BJ (cell line): ENCODE data around the gene TPT1. TPM values are rescaled to one million over a fixed set of nuclear protein-coding genes. Genes with fewer than 3 reads are reported as not detected.
"Not testable (repeated sequence)": the region's sequence is repeated elsewhere in the genome, so short reads cannot be mapped to it uniquely, and the experiment has no call there.

Experiments used
- CTCF ChIA-PET: fragments of 350-600 bp; formaldehyde crosslinking; extraction: SDS; loops from one replicate; lab custom pipeline; 2021; ENCODE audit warnings: antibody characterized with exemption, inconsistent platforms; lab: Yijun Ruan, JAX
- POLR2A ChIA-PET: fragments of 300-600 bp; sonication (Branson Sonifier 250); formaldehyde crosslinking; extraction: SDS; loops from one replicate; lab custom pipeline; 2021; ENCODE audit warnings: antibody characterized with exemption; lab: Charles Lee
- DNase-seq: peaks from one replicate; pipeline ENCODE4 v3.0.0-alpha.2; 2011; ENCODE audit warnings: low read depth
- H3K27me3 ChIP-seq: 2 replicates; pipeline ENCODE4 v1.6.0; 2011; ENCODE audit warnings: low read length; ENCODE audit not compliant: control insufficient read depth, insufficient read depth
- H3K36me3 ChIP-seq: 2 replicates; pipeline ENCODE4 v1.5.1; 2011; ENCODE audit warnings: low read length; ENCODE audit not compliant: control insufficient read depth, insufficient read depth
- H3K4me3 ChIP-seq: 2 replicates; pipeline ENCODE4 v1.5.1; 2011; ENCODE audit warnings: low read depth, mild to moderate bottlenecking, control low read depth, low read length
- polyA plus RNA-seq: library from polyadenylated mRNA; depleted of rRNA; stranded (reverse); fragments of >200 nt; gene quantifications from 2 replicates; pipeline ENCODE4 v1.2.3, GENCODE V29; 2011
- TF ChIP-seq, protein P1 (sequence below): IDR thresholded peaks from 2 replicates; pipeline ENCODE4 v1.5.1; 2011; ENCODE audit warnings: low read depth, mild to moderate bottlenecking, control low read depth, inconsistent platforms, low read length, moderate library complexity; ENCODE audit not compliant: insufficient read depth

The TPT1 gene
- polyA plus RNA-seq, 1 experiment = 2,445 TPM

DNA sequence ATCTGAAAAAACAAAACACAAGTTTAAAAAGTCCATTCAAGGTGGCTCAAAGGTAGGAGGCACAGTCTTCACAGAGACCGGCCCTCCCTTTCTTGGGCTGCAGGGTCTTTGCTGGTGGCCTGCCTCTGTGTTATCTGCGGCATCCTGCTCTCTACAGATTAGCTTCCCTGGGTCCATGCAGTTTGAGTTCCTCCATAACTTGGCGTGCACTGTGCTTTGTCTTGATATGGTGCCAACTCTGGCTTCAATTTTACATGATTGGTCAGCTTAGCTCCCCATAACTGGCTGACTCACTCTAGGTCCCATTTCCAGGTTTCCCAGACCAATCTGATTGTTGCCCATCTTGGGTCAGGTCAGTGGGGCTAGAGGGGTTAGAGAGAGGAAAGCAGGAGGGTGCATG is 41.8 kb downstream of the TPT1 start:
- Histone ChIP-seq H3K4me3 (no peak overlapping the region), H3K36me3 (no peaks in the 10 kb centered on the region), H3K27me3 (no peaks in the 10 kb centered on the region)
- ChIA-PET CTCF (interaction anchor here (0.8 to 4.6 kb wide), 5 partner anchors 9 to 253 kb away, joined by 3 to 21 read pairs (median 9); no protein-coding TSS in a partner anchor), POLR2A (no interaction called here)
- no peak for DNase-seq
- TF ChIP-seq, protein P1, sequence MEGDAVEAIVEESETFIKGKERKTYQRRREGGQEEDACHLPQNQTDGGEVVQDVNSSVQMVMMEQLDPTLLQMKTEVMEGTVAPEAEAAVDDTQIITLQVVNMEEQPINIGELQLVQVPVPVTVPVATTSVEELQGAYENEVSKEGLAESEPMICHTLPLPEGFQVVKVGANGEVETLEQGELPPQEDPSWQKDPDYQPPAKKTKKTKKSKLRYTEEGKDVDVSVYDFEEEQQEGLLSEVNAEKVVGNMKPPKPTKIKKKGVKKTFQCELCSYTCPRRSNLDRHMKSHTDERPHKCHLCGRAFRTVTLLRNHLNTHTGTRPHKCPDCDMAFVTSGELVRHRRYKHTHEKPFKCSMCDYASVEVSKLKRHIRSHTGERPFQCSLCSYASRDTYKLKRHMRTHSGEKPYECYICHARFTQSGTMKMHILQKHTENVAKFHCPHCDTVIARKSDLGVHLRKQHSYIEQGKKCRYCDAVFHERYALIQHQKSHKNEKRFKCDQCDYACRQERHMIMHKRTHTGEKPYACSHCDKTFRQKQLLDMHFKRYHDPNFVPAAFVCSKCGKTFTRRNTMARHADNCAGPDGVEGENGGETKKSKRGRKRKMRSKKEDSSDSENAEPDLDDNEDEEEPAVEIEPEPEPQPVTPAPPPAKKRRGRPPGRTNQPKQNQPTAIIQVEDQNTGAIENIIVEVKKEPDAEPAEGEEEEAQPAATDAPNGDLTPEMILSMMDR = no peak

DNA sequence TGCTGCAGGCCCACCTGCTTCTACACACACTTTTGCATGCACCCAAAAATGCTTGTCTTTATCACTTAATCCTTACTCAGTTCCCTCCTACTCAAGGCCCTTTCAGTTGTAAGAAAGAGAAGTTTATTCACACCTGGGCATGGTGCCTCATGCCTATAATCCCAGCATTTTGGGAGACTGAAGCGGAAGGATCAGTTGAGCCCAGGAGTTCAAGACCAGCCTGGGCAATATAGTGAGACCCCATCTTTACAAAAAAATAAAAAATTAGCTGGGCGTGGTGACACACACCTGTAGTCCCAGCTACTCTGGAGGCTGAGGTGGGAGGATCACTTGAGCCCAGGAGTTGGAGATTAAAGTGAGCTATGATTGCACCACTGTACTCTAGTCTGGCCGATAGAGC is 42.4 kb downstream of the TPT1 start:
- H3K27me3 ChIP-seq, DNase-seq, POLR2A ChIA-PET, H3K36me3 ChIP-seq, H3K4me3 ChIP-seq: not testable (repeated sequence)
- CTCF ChIA-PET = interaction anchor here (2.4 to 4.6 kb wide), 3 partner anchors 10 to 252 kb away, joined by 9 to 21 read pairs (median 21); no protein-coding TSS in a partner anchor

DNA sequence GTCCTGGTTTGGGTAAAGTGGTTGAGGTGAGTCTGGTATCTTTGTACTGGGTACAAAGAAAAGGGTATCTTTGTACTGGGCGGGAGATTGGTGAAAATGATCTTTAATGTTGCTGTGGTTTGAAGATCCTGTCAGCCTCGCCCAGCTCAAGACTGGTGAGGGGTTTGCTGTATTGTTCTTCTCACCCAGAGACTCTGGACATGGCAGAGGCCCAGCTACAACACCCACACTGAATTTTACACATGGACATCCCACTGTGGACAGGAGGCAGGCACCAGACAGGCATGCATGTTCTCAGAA is 42.8 kb downstream of the TPT1 start:
- CTCF ChIA-PET = interaction anchor here (2.4 to 4.6 kb wide), 3 partner anchors 11 to 251 kb away, joined by 9 to 21 read pairs (median 21); no protein-coding TSS in a partner anchor
- H3K27me3 ChIP-seq = no peaks in the 10 kb centered on the region
- TF ChIP-seq, protein P1 = no peak
- DNase-seq = no peak
- H3K36me3 ChIP-seq = no peaks in the 10 kb centered on the region
- H3K4me3 ChIP-seq = no peak overlapping the region
- POLR2A ChIA-PET = no interaction called here

DNA sequence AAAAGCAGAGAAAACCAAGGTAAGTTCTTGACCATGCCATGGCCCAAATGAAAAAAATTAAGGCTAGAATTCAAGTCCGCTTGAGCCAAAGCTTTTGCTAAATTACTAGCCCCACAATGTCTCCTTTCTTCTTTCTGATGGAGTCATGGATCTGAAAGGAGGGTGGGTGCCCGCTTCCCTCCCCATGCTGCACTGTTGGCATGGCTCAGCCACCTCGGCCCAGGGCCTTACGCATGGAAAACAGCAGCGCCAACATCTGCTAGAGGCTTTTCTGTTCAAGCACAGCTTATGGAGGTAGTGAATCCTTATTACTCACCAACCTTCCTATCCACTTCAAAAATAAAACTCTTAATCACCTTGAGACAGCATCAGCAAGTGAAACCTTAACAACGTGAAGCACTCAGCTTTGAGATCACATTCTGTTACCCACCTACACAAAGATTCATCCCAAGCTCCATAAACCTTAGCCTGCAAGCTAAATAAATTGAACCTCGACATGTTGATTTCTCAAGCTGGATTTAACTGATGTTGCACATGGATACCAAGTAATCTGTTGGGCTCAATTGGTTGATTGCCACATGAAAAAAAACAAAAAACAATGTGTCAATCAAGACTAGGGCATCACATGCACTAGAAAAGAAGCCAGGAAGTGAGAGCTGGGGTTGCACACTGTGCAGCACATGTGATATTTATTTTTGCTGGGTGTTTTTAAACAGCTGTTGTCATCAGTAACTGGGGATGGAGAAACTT is 43.4 kb downstream of the TPT1 start:
- Histone ChIP-seq H3K36me3 (no peaks in the 10 kb centered on the region), H3K4me3 (no peak overlapping the region), H3K27me3 (no peaks in the 10 kb centered on the region)
- TF ChIP-seq, protein P1 = no peak
- POLR2A ChIA-PET = no interaction called here
- CTCF ChIA-PET = interaction anchor here (2.4 to 4.6 kb wide), 3 partner anchors 11 to 251 kb away, joined by 9 to 21 read pairs (median 21); no protein-coding TSS in a partner anchor
- DNase-seq = no peak

DNA sequence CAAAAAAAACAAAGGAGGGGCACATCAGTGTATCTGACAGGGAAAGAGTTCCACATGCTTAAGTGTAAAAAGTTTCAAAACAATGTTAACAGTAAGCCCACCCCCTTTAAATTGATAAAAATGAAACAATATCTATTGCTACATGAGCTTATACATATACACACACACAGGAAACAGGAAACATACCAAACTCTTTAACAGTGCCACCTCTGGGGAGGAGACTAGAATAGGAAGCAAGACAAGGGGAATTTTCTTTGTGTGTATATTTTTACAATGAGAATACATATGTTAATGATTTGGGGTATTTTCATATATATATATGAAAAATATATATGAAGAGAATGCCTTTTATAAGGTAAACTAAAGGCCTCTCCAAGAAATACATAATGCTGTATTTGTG is 44.7 kb downstream of the TPT1 start:
- no peak for DNase-seq
- TF ChIP-seq, protein P1 = no peak
- ChIA-PET CTCF (interaction anchor here (6.6 kb wide), 1 partner anchor 14 kb away, joined by 39 read pairs; no protein-coding TSS in a partner anchor), POLR2A (no interaction called here)
- Histone ChIP-seq H3K27me3 (no peaks in the 10 kb centered on the region), H3K36me3 (no peaks in the 10 kb centered on the region), H3K4me3 (no peak overlapping the region)

DNA sequence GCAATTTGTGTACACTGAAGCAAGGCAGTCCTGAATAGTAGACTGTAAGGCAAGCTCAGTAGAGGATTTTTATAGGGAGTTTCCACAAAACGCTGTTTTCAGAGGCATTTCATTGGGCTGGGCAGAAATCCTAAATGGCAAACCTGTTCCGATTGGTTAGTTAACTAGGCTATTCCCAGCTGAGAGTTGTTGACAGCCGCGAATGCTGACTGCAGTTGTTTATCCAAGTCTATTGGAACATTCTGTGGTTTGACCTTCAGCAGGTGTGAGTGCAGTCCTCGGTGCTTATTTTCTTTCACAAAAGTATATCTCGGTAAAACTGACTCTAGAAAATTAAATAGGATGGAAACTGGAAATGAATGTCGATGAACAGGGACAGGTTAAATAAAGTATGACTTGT is 45.4 kb downstream of the TPT1 start:
- Histone ChIP-seq H3K27me3 (no peaks in the 10 kb centered on the region), H3K36me3 (no peaks in the 10 kb centered on the region), H3K4me3 (no peak overlapping the region)
- ChIA-PET POLR2A (no interaction called here), CTCF (interaction anchor here (1.3 to 6.6 kb wide), 2 partner anchors 13 kb away, joined by 3 to 39 read pairs; no protein-coding TSS in a partner anchor)
- TF ChIP-seq, protein P1 = no peak
- no peak for DNase-seq
